GM21529 (cell line): Measurements from ENCODE around the gene ATP2B2.

ENCODE experiments used
- ATAC-seq: cut with Tn5 transposase; IDR thresholded peaks from one replicate; pipeline ENCODE4 v1.9.1; 2021; ENCODE audit not compliant: unreplicated experiment

Gene ATP2B2

GRCh38 chr3:10530241-10530640, 24.9 kb upstream of the ATP2B2 start:
- ATAC-seq = no peak

DNA sequence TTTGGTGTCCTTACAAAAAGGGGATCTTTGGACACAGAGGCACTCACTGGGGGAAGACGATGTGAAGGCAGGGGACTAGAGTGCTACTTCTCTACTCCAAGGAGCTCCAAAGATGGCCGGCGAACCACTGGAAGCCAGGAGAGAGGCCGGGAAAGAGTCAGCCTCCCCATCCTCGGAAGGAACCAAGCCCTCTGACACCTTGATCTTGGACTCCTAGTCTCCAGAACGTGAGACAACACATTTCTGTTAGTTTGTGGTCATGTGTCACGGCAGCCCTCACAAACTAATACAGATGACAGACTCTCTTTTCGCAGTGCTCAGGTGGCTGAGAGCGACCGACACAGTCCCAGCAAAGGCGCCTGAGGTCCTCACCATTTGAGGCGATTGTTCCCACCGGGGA, 24.4 kb upstream of the ATP2B2 start:
- no peak for ATAC-seq

- no peak for ATAC-seq
Measured at GRCh38 chr3:10528046-10528445, 22.7 kb upstream of the ATP2B2 start.

GRCh38 chr3:10527295-10528001, 22.1 kb upstream of the ATP2B2 start:
- no peak for ATAC-seq

- no peak for ATAC-seq
Measured at GRCh38 chr3:10526366-10526765, 21.0 kb upstream of the ATP2B2 start.

- no peak for ATAC-seq
Measured at GRCh38 chr3:10524799-10525301, 19.5 kb upstream of the ATP2B2 start.

GRCh38 chr3:10524270-10524669, 18.9 kb upstream of the ATP2B2 start:
- ATAC-seq = no peak

DNA sequence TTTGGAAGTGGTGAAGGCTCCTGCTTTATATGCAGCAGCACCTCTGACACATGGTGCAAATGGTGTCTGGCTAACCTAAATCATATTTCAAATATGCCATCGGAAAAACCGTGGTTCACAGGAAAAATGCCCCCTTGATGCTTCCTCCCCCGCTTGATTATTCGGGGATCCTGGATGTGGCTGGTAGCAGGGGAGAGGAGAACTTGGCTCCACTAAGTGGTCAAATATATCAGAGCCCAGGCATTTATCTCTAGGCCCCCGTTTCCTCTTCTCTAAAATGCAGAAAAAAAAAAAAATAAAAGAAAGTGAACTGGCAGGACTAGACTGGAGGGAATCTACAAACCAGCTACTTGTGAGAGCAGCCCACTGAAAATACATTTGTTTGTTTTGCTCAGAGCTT, 18.2 kb upstream of the ATP2B2 start:
- ATAC-seq = no peak

GRCh38 chr3:10522646-10523303, 17.4 kb upstream of the ATP2B2 start:
- ATAC-seq = no peak

- ATAC-seq = no peak
Measured at GRCh38 chr3:10521772-10522441, 16.5 kb upstream of the ATP2B2 start.

DNA sequence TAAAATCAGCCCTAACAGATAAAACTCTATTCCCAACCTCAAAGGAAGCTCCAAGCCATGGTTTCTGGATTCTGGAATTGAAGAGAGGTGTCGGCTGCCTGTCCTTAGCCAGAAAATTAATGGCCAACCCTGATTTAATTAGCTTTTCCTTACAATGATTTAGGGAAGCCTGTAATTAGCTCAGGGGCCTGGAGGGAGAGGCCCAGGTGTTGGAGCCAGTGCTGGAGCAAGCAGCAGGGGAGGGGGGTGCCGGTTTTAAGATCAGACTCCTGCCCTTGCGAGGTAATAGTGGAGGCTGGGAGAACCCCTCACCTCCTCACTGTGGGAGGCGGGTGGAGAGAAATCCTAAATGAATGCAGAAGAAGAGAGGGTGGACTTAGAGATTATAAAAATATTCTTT, 14.7 kb upstream of the ATP2B2 start:
- no peak for ATAC-seq

DNA sequence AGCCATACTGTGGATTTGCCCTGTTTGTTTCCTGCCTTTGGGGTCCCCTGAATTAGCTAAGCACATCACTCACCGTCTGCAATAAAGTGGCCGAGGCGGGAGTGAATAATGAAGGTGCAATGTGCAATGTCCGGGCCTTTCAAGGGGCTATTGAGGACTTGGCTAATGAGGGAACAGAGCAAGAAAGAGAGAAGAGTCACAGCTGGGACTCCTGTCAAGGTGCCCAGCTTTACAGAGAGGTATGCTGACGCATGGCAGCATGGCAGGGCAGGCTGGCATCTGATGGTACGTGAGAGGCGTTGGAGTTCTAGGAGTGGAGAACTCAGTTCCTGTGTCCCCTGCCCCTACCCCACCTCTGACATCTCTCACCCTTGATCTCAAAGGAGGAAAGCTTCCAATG, 13.8 kb upstream of the ATP2B2 start:
- ATAC-seq = no peak

GRCh38 chr3:10518506-10519150, 13.2 kb upstream of the ATP2B2 start:
- ATAC-seq = no peak

DNA sequence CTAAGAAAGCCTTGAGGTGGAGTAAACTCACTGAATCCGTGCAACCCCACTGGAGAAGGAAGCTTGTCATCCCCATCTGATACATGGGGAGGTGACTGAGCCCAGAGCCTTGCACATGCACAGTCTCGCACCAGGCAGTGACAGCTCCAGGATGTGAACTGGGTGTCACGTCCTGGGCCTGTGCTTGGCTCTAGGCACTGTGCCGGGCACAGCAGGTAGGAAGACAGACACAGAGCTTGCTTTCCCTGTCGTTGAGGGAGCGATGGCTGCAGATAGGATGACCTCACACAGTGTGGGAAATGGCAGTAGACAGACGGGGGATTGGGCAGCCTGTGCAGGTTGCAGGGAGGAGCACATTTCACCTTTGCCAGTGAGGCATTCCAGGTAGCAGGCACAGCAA, 12.2 kb upstream of the ATP2B2 start:
- ATAC-seq = no peak

GRCh38 chr3:10516544-10517452, 11.4 kb upstream of the ATP2B2 start:
- no peak for ATAC-seq

- no peak for ATAC-seq
Measured at GRCh38 chr3:10515884-10516495, 10.6 kb upstream of the ATP2B2 start.

- ATAC-seq = no peak
Measured at GRCh38 chr3:10515396-10515795, 10.0 kb upstream of the ATP2B2 start.

- no peak for ATAC-seq
Measured at GRCh38 chr3:10514407-10515069, 9.2 kb upstream of the ATP2B2 start.

DNA sequence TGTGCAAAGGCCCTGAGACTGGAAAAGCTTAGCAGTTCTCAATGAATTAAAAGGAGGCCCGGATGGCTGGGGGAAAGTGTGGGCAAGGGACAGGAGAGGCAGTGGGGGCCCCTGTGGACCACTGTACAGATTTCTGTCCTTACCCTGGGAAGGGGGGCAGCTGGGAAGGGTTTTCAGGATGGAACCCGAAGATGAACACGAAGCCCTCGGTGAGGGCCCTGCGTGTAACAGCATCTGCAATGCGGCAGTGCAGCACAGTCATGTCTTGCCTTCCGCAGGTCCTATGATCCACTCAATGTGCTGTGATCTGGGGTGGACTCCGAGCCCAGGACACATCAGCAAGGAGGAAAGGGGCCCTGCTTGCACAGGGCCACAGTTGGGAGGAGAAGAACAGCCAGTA, 7.9 kb upstream of the ATP2B2 start:
- ATAC-seq = no peak

DNA sequence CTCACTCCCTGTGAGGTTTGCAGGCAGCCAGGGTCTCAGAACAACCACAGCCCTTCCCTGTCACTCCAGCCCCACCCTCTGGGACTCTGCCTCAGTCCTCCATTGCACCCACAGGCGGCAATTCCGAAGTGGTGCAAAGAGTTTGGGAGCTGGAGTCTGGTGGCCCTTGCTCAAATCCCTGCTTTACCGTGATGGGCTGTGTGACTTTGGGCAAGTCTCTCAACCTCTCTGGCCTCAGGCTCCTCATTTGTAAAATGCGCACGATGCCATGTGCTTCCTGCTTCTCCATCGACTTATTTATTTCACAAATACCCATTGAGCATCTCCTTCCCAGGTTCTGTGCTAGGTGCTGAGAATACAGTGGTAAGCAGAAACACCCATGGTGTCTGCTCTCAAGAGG, 7.3 kb upstream of the ATP2B2 start:
- no peak for ATAC-seq
